DOHH2 (cell line): ENCODE measurements around the gene DNAJB5.

Experiments used
- H3F3A ChIP-seq: fragments of 200-600 bp; sonication (generic), shearing (Covaris generic); 2 replicates; pipeline ENCODE4 v1.6.0; 2016; ENCODE audit warnings: antibody characterized with exemption, mild to moderate bottlenecking; ENCODE audit not compliant: control insufficient read depth, insufficient read depth
- H3K27ac ChIP-seq: fragments of 200-600 bp; sonication (generic); 2 replicates; pipeline ENCODE4 v1.5.1; 2014; ENCODE audit warnings: low read depth, mild to moderate bottlenecking, low read length, moderate library complexity
- H3K27me3 ChIP-seq: fragments of 200-600 bp; sonication (generic); 2 replicates; pipeline ENCODE4 v1.6.1; 2014; ENCODE audit warnings: mild to moderate bottlenecking, low read length, mixed read lengths; ENCODE audit not compliant: control insufficient read depth
- H3K36me3 ChIP-seq: fragments of 200-600 bp; sonication (generic); 2 replicates; pipeline ENCODE4 v1.6.1; 2014; ENCODE audit warnings: mild to moderate bottlenecking, low read length, moderate library complexity, mixed read lengths; ENCODE audit not compliant: control insufficient read depth
- H3K4me1 ChIP-seq: fragments of 200-600 bp; sonication (generic); 2 replicates; pipeline ENCODE4 v1.6.1; 2014; ENCODE audit warnings: mild to moderate bottlenecking, low read length, mixed read lengths; ENCODE audit not compliant: control insufficient read depth
- H3K4me2 ChIP-seq: fragments of 200-600 bp; sonication (generic); 2 replicates; pipeline ENCODE4 v1.6.0; 2014; ENCODE audit warnings: mild to moderate bottlenecking, low read length, moderate library complexity
- H3K4me3 ChIP-seq: fragments of 200-600 bp; sonication (generic); 2 replicates; pipeline ENCODE4 v1.5.1; 2014; ENCODE audit warnings: mild to moderate bottlenecking, low read length, mixed read lengths
- H3K79me2 ChIP-seq: fragments of 200-600 bp; sonication (generic); 2 replicates; pipeline ENCODE4 v1.6.1; 2014; ENCODE audit warnings: mild to moderate bottlenecking, low read length, mixed read lengths; ENCODE audit not compliant: control insufficient read depth
- H3K9me2 ChIP-seq: fragments of 200-600 bp; sonication (generic); replicated peaks from 2 replicates; pipeline ENCODE4 v1.6.1; 2014; ENCODE audit warnings: mild to moderate bottlenecking, low read length, mixed read lengths; ENCODE audit not compliant: control insufficient read depth
- H3K9me3 ChIP-seq: fragments of 200-600 bp; sonication (generic); 2 replicates; pipeline ENCODE4 v1.6.1; 2014; ENCODE audit warnings: antibody characterized with exemption, low read length, mixed read lengths; ENCODE audit not compliant: control insufficient read depth, insufficient read depth
- H4K20me1 ChIP-seq: fragments of 200-600 bp; sonication (generic); 2 replicates; pipeline ENCODE4 v1.6.0; 2014; ENCODE audit warnings: low read depth, mild to moderate bottlenecking, antibody characterized with exemption, low read length, moderate library complexity; ENCODE audit not compliant: control insufficient read depth, insufficient read depth
- CTCF ChIP-seq: fragments of 200-600 bp; sonication (generic); IDR thresholded peaks from one replicate; pipeline ENCODE4 v1.5.1; 2014; ENCODE audit warnings: antibody characterized with exemption, mild to moderate bottlenecking, low read depth, low read length; ENCODE audit not compliant: poor library complexity, severe bottlenecking
- EZH2phosphoT487 ChIP-seq: fragments of 200-600 bp; sonication (generic); IDR thresholded peaks from 2 replicates; pipeline ENCODE4 v1.6.1; 2017; ENCODE audit warnings: borderline replicate concordance, mild to moderate bottlenecking, antibody characterized with exemption, low read length, moderate library complexity, mixed read lengths

DNAJB5 gene

DNA sequence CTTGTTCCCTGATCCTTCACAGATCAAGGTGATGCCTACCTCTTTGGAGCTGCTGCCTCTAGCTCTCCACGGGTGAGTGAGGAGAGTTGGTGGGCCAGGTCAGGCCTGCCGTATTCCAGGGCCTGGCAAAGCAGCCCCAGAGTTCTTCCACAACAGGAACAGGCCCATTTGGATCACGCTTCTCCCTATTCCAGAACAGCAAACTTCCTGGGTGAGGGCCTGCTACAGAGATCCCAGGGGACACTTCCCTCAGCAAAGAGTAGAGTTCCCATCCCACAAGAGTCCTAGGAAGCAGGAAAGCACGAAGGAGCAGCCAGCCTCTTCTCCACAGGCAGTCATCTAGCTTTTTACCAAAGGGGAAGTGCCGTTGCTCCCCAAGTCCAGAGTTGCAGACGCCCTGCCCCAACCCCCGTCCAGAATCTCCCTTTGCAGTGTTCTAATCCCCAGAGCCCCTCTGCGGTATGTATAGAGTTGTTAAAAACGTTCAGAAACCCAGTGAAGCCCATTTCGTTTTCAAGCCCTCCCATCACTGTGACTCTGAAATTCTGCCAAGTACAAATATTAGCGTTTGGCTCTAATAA lies 9.3 kb upstream of the DNAJB5 start:
- Histone ChIP-seq H3K27me3 (no peaks in the 10 kb centered on the region), H3K4me1 (peaks cover 26% of the 10 kb centered on the region), H3K4me2 (no peak overlapping the region), H4K20me1 (no peaks in the 10 kb centered on the region), H3K9me2 (no peaks in the 10 kb centered on the region), H3F3A (no peaks in the 10 kb centered on the region), H3K27ac (no peak overlapping the region), H3K79me2 (no peaks in the 10 kb centered on the region), H3K9me3 (no peaks in the 10 kb centered on the region), H3K36me3 (no peaks in the 10 kb centered on the region), H3K4me3 (no peak overlapping the region)
- TF ChIP-seq CTCF (no peak), EZH2phosphoT487 (no peak)

DNA sequence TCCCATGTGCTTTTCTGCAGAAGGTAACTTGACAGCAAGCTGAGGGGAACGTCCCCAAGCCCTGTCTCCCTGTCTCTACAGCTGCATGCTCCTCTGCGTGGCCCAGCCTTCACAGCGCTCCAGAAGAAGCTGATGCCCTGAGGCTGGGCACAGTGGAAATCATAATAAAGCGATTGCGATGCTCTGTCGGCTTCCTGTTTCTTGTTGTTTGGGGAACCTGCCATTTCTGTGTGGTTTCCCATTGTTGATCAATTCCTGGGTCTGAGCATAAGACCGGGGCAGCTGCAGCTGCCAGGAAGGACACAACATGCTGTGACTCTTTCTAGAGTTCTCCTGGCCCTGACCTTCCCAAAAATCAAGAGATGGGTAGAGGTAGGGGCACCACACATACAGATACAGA lies 7.2 kb upstream of the DNAJB5 start:
- TF ChIP-seq CTCF (no peak), EZH2phosphoT487 (no peak)
- Histone ChIP-seq H3K27ac (no peak overlapping the region), H3K36me3 (no peaks in the 10 kb centered on the region), H3K79me2 (no peaks in the 10 kb centered on the region), H3K4me2 (peak overlapping the region; percentile 37), H3K9me2 (no peaks in the 10 kb centered on the region), H3K27me3 (no peaks in the 10 kb centered on the region), H4K20me1 (no peaks in the 10 kb centered on the region), H3K9me3 (no peaks in the 10 kb centered on the region), H3F3A (no peaks in the 10 kb centered on the region), H3K4me1 (peaks cover 37% of the 10 kb centered on the region), H3K4me3 (no peak overlapping the region)

DNA sequence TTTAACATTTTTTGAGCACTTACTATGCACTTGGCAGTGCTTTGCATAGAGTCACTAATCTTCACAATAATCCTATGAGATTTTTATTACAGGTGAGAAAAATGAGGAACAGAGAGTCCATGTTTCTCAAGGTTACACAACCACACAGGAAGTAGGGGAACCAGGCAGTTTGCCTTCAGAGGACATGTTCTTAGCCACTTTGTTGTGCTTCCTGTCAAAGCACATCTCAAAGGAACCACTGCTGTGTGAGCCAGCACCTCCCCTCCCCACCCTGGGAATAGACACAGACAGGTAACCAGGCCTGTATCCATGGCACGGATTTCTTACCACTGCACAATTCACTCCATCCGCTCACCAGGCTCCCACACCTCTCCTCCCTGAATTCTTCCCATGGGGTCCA lies 6.3 kb upstream of the DNAJB5 start:
- peaks cover 40% of the 10 kb centered on the region for H3K4me1 ChIP-seq
- peak overlapping the region; percentile 37 for H3K4me2 ChIP-seq
- H4K20me1 ChIP-seq: no peaks in the 10 kb centered on the region
- no peaks in the 10 kb centered on the region for H3K36me3 ChIP-seq
- no peaks in the 10 kb centered on the region for H3K79me2 ChIP-seq
- no peak overlapping the region for H3K27ac ChIP-seq
- H3F3A ChIP-seq: no peaks in the 10 kb centered on the region
- H3K9me3 ChIP-seq: no peaks in the 10 kb centered on the region
- H3K4me3 ChIP-seq: 0 out of 2 replicates have a peak overlapping the region, but pooled peaks have one; percentile 6
- no peaks in the 10 kb centered on the region for H3K27me3 ChIP-seq
- H3K9me2 ChIP-seq: no peaks in the 10 kb centered on the region
- TF ChIP-seq CTCF (no peak), EZH2phosphoT487 (no peak)
